HPDE6-E6E7 (cell line): ENCODE results near the gene NXT1.
"Not testable (repeated sequence)": the region's sequence is repeated elsewhere in the genome, so short reads cannot be mapped to it uniquely, and the experiment has no call there.

Experiments used
- DNase-seq: peaks from one replicate; pipeline ENCODE4 v3.0.0; 2011; ENCODE audit warnings: missing footprints; ENCODE audit errors: extremely low spot score

The NXT1 gene

GRCh38 chr20:23331450-23332350 is 18.9 kb upstream of the NXT1 start:
- no peak for DNase-seq

GRCh38 chr20:23332467-23332866 is 18.1 kb upstream of the NXT1 start:
- no peak for DNase-seq

- DNase-seq = no peak
Measured at GRCh38 chr20:23334111-23334510, 16.5 kb upstream of the NXT1 start.

- DNase-seq = no peak
Measured at GRCh38 chr20:23335521-23335920, 15.1 kb upstream of the NXT1 start.

GRCh38 chr20:23336476-23336875 is 14.1 kb upstream of the NXT1 start:
- DNase-seq = no peak

- DNase-seq = no peak
Measured at GRCh38 chr20:23337312-23337711, 13.3 kb upstream of the NXT1 start.

- DNase-seq = no peak
Measured at GRCh38 chr20:23339986-23340385, 10.6 kb upstream of the NXT1 start.

- peak; percentile 73 for DNase-seq
Measured at GRCh38 chr20:23340524-23340923, 10.1 kb upstream of the NXT1 start.

- DNase-seq = no peak
Measured at GRCh38 chr20:23341073-23341472, 9.5 kb upstream of the NXT1 start.

GRCh38 chr20:23343590-23343989 is 7.0 kb upstream of the NXT1 start:
- DNase-seq = no peak

GRCh38 chr20:23344336-23344735 is 6.3 kb upstream of the NXT1 start:
- DNase-seq = no peak

GRCh38 chr20:23346002-23346401 is 4.6 kb upstream of the NXT1 start:
- DNase-seq = no peak

- no peak for DNase-seq
Measured at GRCh38 chr20:23347791-23348190, 2.8 kb upstream of the NXT1 start.

GRCh38 chr20:23348510-23348909 is 2.1 kb upstream of the NXT1 start:
- not testable (repeated sequence) for DNase-seq

GRCh38 chr20:23349338-23350195 is 1.0 kb upstream of the NXT1 start:
- DNase-seq = peak; percentile 95

GRCh38 chr20:23350904-23351838 is 580 bp downstream of the NXT1 start:
- DNase-seq = no peak

GRCh38 chr20:23356203-23356602 is 5.6 kb downstream of the NXT1 start:
- no peak for DNase-seq

GRCh38 chr20:23357767-23358562 is 7.4 kb downstream of the NXT1 start:
- peak; percentile 92 for DNase-seq

GRCh38 chr20:23358563-23358906 is 7.9 kb downstream of the NXT1 start:
- DNase-seq = no peak

GRCh38 chr20:23358923-23359593 is 8.5 kb downstream of the NXT1 start:
- no peak for DNase-seq
